GM18526 (cell line): Measurements from ENCODE around the gene PPM1J.

ENCODE experiments used
- POLR2A ChIP-seq: IDR thresholded peaks from 3 replicates; pipeline ENCODE4 v1.6.1; 2011; ENCODE audit not compliant: insufficient read length; ENCODE audit errors: extremely low read depth

The PPM1J gene

DNA sequence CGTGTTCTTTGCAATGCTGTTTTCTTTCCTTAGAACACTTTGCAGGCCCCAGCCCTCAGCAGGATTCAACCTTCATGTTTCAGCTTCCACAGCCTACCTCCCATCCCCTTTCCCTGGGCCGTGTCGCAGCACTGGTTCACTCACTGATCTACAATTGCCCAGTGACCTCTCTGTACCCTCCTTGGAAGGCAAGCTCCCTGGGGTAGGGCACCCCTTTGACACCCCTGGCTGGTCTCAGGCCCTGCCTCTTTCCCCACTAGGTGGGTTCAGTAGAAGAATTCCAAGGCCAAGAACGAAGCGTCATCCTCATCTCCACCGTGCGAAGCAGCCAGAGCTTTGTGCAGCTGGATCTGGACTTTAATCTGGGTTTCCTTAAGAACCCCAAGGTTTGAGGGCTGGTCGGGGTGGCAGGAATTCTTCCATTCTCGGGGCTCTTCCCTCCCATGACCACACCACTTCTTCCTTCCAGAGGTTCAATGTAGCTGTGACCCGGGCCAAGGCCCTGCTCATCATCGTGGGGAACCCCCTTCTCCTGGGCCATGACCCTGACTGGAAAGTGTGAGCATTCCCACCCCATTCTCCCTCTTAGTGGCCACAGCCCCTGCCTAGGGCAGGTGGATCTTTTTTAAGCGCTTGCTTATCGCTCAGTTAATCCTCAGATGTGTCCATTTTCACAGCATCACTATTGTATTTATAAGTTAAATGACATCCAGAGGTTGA is 15.5 kb downstream of the PPM1J start:
- no peak for TF ChIP-seq POLR2A

DNA sequence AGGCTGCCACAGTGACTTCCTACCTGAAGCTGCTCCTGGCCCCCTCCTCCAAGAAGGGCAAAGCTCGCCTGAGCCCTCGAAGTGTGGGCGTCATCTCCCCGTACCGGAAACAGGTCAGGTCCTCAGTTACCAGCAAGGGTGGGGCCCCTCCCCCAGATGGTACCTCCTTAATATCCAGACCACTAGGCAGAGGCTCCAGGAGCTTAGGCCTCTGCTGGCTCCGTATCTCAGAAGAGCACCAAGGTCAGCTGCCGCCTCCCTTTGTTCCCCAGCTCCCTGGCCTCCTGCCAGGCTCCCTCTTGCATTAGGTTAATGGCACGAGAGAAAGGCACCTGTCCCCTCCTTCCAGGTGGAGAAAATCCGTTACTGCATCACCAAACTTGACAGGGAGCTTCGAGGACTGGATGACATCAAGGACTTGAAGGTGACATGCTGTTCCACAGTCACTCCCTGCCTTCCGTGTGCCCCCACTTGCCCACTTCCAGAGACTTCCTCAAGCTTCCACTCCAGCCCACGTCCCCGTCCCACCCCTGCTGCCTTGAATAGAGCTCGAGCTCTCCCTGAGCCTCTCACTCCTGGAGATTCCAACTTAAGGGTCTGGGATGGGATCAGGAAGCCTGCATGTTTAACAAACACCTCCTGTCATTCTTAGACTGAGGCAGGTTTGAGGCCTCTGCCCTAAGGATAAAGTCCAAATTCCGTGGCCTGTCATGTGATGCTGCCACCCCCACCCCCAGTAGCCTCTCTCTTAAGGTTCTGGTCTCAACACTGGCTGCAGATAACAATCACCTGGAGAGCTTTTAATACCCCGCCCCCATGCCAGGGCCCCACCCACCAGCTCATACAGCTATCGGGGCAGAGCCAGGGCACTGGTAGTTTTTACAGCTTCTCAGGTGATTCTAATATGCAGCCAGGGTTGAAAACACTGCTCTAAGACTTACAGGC is 16.5 kb downstream of the PPM1J start:
- no peak for TF ChIP-seq POLR2A

DNA sequence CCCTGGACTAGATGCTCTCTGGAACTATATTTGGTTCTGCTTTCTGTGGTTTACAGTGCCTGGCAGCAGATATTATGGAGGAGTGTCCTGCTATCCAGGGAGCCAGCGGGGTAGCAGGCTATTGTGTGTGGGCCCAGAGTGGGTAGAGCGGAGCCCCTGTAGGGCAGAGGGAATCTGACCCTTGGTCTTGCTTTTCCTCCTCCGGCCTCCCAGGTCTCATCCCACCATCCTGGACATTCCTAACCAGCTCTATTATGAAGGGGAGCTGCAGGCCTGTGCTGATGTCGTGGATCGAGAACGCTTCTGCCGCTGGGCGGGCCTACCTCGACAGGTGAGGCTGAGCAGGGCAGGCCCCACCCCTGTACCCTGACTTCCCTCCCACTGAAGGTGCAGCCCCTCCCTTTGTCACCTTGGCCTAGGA is 17.3 kb downstream of the PPM1J start:
- no peak for TF ChIP-seq POLR2A

DNA sequence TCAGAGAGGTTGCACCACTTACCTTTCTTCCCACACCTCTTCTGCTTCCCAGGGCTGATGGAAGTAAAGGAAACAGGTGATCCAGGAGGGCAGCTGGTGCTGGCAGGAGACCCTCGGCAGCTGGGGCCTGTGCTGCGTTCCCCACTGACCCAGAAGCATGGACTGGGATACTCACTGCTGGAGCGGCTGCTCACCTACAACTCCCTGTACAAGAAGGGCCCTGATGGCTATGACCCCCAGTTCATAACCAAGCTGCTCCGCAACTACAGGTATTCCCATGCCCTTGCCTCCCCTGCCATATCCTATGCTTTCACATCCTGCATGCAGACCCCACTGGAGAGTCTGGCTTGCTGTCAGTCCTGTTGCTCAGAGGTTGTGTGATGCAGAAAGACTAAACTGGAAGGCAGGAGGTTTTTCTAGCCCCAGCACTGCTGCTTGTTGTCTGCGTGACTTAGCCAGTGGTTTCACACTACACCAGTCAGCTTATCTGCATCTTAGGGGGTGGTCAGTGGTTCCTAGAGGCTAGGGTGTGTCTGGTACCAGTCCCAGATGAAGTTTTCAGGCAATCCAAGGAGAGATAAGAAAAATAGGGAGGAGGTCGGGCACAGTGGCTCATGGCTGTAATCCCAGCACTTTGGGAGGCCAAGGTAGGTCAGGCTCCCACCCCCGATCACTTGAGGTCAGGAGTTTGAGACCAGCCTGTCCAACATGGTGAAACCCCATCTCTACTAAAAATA is 18.4 kb downstream of the PPM1J start:
- no peak for TF ChIP-seq POLR2A

DNA sequence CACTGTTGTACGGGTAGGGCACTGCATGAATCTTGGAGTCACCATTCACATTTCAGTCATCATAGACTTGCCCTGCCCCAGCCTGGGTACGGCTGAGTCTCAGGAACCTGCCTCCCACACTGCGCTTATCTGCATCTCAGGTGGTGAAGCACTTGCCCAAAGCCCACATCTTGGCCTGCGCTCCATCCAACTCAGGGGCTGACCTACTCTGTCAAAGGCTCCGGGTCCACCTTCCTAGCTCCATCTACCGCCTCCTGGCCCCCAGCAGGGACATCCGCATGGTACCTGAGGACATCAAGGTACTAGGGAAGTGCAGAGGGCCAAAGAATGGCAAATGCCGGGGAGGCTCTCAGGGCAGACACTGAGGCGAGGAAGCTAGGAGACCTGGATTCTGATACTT is 19.9 kb downstream of the PPM1J start:
- no peak for TF ChIP-seq POLR2A

DNA sequence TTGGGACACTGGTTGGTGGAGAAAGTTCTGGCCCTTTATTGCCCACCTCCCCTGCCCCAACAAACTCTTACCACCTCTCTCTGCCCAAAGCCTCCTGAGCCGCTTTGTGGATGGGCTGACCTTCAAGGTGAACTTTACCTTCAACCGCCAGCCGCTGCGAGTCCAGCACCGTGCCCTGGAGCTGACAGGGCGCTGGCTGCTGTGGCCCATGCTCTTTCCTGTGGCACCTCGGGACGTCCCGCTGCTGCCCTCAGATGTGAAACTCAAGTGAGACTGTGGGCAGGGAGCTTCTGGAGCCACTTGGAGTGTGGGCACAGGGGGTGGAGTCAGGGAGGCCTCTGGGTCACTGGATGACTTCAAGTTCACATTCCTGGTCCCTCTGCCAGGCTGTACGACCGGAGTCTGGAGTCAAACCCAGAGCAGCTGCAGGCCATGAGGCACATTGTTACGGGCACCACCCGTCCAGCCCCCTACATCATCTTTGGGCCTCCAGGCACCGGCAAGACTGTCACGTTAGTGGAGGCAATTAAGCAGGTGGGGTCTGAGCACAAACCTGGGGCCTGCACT is 20.7 kb downstream of the PPM1J start:
- TF ChIP-seq POLR2A = no peak

DNA sequence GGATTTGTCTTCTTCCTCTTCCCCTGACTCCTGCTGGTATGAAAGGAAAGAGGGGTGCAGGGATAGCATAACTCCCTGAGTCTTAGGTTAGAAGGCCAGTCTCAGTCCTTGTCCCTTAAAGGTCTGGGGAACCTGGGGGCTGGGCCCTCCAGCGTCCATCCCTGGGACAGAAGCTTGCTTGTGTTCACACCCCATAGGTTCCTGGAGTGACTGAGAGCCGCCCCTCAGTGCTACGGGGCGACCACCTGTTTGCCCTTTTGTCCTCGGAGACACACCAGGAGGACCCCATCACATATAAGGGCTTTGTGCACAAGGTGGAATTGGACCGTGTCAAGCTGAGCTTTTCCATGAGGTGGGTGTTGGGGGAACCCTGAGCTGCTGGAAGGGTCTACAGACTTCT is 21.3 kb downstream of the PPM1J start:
- TF ChIP-seq POLR2A = no peak

DNA sequence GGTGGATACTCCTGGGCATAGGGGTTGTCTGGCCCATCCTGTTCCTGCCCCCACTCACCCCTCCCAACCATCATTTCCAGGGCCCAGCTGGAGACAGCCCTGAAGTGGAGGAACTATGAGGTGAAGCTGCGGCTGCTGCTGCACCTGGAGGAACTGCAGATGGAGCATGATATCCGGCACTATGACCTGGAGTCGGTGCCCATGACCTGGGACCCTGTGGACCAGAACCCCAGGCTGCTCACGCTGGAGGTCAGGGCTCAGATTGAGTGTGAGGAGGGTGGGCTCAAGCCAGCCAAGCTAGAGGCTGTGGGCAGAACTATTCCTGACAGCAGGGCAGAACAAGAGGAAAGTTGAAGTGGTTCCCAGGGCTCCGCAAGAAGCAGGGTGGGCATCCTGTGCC is 22.5 kb downstream of the PPM1J start:
- TF ChIP-seq POLR2A = no peak

DNA sequence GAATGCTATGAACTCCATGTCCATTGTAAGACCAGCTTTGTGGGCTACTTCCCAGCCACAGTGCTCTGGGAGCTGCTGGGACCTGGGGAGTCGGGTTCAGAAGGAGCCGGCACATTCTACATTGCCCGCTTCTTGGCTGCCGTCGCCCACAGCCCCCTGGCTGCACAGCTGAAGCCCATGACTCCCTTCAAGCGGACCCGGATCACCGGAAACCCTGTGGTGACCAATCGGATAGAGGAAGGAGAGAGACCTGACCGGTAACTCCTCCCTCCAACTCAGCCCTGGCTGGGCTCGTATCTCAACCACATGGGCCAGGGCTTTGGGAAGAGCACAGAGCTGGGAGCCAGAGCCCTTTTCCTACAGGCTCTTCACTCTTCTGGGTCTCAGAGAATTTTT is 25.3 kb downstream of the PPM1J start:
- no peak for TF ChIP-seq POLR2A

DNA sequence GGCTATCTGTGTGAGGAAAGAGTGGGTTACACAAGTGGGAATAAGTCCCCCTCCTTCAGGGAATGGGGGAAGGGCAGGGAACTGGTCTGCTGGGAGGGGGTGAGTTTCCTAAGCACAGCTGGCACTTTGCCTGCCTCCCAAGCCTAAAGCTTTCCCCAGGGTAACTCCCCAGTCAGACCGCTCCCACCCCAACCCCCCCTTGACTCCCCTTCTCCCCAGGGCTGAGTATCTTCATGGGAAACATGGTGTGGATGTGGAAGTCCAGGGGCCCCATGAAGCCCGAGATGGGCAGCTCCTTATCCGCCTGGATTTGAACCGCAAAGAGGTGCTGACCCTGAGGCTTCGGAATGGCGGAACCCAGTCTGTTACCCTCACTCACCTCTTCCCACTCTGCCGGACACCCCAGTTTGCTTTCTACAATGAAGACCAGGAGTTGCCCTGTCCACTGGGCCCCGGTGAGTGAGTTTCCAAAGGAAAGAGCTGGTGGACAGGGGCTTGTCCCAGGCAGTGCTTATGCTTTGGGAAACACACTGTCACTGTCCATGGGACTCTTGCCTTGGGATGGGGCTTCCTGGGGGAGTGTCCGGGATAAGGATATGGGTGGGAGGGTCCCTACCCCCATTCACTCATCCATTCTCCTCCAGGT is 25.8 kb downstream of the PPM1J start:
- TF ChIP-seq POLR2A = no peak

DNA sequence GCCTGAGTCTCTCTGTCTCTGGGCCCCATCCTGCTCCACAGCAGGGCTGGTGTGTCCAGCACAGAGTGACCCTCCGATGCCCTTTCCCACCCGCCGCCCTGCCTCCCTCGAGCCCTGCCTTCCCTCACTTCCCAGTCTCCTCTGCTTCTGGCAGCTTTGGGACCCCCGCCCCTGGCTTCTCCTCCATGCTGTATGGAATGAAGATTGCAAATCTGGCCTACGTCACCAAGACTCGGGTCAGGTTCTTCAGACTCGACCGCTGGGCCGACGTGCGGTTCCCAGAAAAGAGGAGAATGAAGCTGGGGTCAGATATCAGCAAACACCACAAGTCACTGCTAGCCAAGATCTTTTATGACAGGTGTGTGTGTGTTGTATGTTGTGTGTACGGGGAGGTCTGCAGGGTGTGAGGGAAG is 26.3 kb downstream of the PPM1J start:
- TF ChIP-seq POLR2A = no peak

DNA sequence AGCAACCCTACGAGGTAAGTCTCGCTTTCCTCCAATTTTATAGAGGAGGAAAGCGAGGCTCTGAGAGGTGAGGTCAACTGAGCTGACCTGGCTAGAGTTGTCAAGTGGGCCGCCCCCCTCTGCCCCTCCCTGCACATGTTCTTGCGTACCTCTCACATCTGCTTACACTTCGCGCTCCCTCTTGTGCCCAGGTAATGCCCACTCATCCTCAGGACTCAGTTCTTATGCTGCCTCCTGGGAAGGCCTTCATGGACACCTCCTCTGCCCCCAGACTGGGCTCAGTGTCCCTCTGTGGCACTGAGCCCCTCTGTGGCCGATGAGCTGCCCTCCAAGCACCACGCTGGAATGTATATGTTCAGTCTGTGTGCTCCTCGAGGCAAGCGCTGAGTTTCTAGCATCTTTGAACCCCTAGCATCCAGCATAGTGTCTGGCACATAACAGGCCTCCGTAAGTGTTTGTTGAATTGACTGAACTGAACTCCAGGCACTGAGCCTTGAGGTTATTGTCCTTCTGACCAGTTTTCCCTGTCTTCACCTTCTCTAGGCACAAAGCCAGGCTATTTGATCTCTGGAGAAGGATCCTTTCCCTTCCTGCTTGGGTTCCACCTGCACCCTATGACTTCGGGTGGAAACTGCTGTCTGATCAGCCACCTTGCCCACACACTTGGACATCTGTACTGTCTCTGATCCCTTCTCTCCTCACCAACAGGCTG is 27.2 kb downstream of the PPM1J start:
- no peak for TF ChIP-seq POLR2A

DNA sequence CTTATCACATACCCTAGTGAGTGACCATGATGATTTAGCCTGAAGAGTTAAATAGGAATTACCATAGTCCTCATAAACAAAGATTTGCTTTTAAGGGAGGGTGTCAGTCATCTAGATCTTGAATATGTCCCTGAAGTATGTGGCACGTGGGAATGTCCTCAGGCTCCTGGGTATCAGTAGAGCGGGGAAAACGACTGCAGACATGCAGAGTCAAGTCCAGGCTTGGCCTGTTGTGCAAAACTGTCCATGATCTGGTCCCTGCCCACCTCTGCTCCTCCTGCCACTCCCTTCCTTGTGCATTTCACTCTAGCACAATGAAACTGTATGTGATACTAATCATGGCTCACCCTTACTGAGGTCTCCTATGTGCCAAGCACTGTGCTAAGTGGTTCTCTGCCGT is 27.8 kb downstream of the PPM1J start:
- TF ChIP-seq POLR2A = no peak

DNA sequence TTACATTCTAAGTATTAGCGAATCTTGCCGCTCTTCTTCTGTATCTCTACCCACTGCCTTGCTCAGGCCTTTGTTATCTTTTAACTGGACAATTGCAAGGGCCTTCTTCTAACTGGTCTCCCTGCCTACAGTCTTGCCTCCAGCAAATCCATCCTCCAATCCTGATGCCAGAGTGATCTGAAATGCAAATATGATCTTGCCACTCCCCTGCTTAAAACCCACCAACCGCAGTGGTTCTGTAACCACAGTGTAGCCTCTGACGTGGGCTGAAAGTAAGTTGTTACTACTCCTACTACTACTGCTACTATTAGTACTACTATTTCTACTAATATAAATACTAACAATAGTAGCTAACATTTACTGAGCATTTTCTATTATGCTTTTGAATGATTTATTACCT is 28.3 kb downstream of the PPM1J start:
- no peak for TF ChIP-seq POLR2A
